ENCODE measurements around the gene WDR17.

- TF ChIP-seq, protein P1, sequence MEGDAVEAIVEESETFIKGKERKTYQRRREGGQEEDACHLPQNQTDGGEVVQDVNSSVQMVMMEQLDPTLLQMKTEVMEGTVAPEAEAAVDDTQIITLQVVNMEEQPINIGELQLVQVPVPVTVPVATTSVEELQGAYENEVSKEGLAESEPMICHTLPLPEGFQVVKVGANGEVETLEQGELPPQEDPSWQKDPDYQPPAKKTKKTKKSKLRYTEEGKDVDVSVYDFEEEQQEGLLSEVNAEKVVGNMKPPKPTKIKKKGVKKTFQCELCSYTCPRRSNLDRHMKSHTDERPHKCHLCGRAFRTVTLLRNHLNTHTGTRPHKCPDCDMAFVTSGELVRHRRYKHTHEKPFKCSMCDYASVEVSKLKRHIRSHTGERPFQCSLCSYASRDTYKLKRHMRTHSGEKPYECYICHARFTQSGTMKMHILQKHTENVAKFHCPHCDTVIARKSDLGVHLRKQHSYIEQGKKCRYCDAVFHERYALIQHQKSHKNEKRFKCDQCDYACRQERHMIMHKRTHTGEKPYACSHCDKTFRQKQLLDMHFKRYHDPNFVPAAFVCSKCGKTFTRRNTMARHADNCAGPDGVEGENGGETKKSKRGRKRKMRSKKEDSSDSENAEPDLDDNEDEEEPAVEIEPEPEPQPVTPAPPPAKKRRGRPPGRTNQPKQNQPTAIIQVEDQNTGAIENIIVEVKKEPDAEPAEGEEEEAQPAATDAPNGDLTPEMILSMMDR (IDR thresholded peaks at IDR 0.05), result no peak
- no peak for TF ChIP-seq POLR2A (IDR thresholded peaks at IDR 0.05)
These were observed 143.9 kb downstream of the WDR17 start for GRCh38 chr4:176209535-176209934.
